Muscle of leg (tissue), 11 donors: ENCODE data around the gene REEP3. TPM values are rescaled to one million over a fixed set of nuclear protein-coding genes. Genes with fewer than 3 reads are reported as not detected.
A peak's percentile ranks its signal among the peaks of the same experiment; 100 is the strongest.
"Not testable (repeated sequence)": the region's sequence is repeated elsewhere in the genome, so short reads cannot be mapped to it uniquely, and the experiment has no call there.

ENCODE experiments used
- DNase-seq: peaks from one replicate; pipeline ENCODE4 v3.0.0; 2013
- H3K27ac ChIP-seq: one replicate; pipeline ENCODE4 v1.5.1; 2013; ENCODE audit warnings: mild to moderate bottlenecking, low read length, control low read depth
- H3K27me3 ChIP-seq: one replicate; pipeline ENCODE4 v1.6.1; 2013; ENCODE audit warnings: low read length; ENCODE audit not compliant: control insufficient read depth, insufficient read depth
- H3K36me3 ChIP-seq: one replicate; pipeline ENCODE4 v1.6.1; 2013; ENCODE audit warnings: low read length; ENCODE audit not compliant: control insufficient read depth, insufficient read depth
- H3K4me1 ChIP-seq: one replicate; pipeline ENCODE4 v1.6.1; 2013; ENCODE audit warnings: low read length; ENCODE audit not compliant: control insufficient read depth, insufficient read depth
- H3K4me3 ChIP-seq: one replicate; pipeline ENCODE4 v1.5.1; 2013; ENCODE audit warnings: low read length, control low read depth
- H3K9me3 ChIP-seq: replicated peaks from 2 replicates; pipeline ENCODE4 v1.6.1; 2013; ENCODE audit warnings: low read depth, low read length; ENCODE audit not compliant: control insufficient read depth
- WGBS: methylation state at CpG from one replicate; pipeline ENCODE4 v1.1.5; 2013; ENCODE audit warnings: missing lambda C conversion rate; ENCODE audit not compliant: insufficient coverage; 5-methylcytosine and 5-hydroxymethylcytosine counted together
- polyA plus RNA-seq, 8 donors: library from polyadenylated mRNA; unstranded; fragments of 120-200 nt; gene quantifications; one replicate each; pipeline versions ENCODE4 v1.2.1 to v1.2.3, GENCODE V29; 2013; ENCODE audit warnings: inconsistent platforms in 1 of 8, low replicate concordance in 1 of 8; ENCODE audit not compliant: insufficient read length in 8 of 8, insufficient read depth in 1 of 8
- total RNA-seq: library from RNA; stranded (reverse); fragments of 120-200 nt; gene quantifications from one replicate; pipeline ENCODE4 v1.2.4, GENCODE V29; 2013

Gene REEP3
- total and polyA plus RNA-seq, 9 donors: 14.1 to 22.1 (median 15.3) TPM

GRCh38 chr10:63489838-63490237 lies 31.4 kb upstream of the REEP3 start:
- no peaks in the 10 kb centered on the region for H3K36me3 ChIP-seq
- no peak overlapping the region for H3K27ac ChIP-seq
- H3K4me3 ChIP-seq: no peak overlapping the region
- peaks cover 5% of the 10 kb centered on the region for H3K9me3 ChIP-seq
- H3K4me1 ChIP-seq: peaks cover 6% of the 10 kb centered on the region
- no peak for DNase-seq
- H3K27me3 ChIP-seq: no peaks in the 10 kb centered on the region
- WGBS: 100% methylated on average over 2 of the region's 3 CpGs

- no CpG with 5 or more reads among the region's 8 CpGs for WGBS
- Histone ChIP-seq H3K36me3 (no peaks in the 10 kb centered on the region), H3K4me3 (no peak overlapping the region), H3K27ac (peak overlapping the region; percentile 64), H3K9me3 (peaks cover 5% of the 10 kb centered on the region), H3K4me1 (peaks cover 6% of the 10 kb centered on the region), H3K27me3 (no peaks in the 10 kb centered on the region)
- peak; percentile 95 for DNase-seq
Measured at GRCh38 chr10:63491588-63492316, 29.4 kb upstream of the REEP3 start.

GRCh38 chr10:63492317-63492690 lies 28.9 kb upstream of the REEP3 start:
- not testable (repeated sequence) for H3K27me3 ChIP-seq, H3K4me1 ChIP-seq, H3K9me3 ChIP-seq, H3K4me3 ChIP-seq, H3K36me3 ChIP-seq
- DNase-seq: peak; percentile 18
- peak overlapping the region; percentile 64 for H3K27ac ChIP-seq
- no CpG with 5 or more reads among the region's 6 CpGs for WGBS

GRCh38 chr10:63493004-63493403 lies 28.2 kb upstream of the REEP3 start:
- H3K4me3 ChIP-seq: no peak overlapping the region
- no peak for DNase-seq
- no peak overlapping the region for H3K27ac ChIP-seq
- no CpG with 5 or more reads among the region's 4 CpGs for WGBS
- H3K9me3 ChIP-seq: peaks cover 5% of the 10 kb centered on the region
- no peaks in the 10 kb centered on the region for H3K36me3 ChIP-seq
- peaks cover 6% of the 10 kb centered on the region for H3K4me1 ChIP-seq
- no peaks in the 10 kb centered on the region for H3K27me3 ChIP-seq

GRCh38 chr10:63494951-63495350 lies 26.2 kb upstream of the REEP3 start:
- no CpG with 5 or more reads among the region's 2 CpGs for WGBS
- peaks cover 2% of the 10 kb centered on the region for H3K9me3 ChIP-seq
- no peaks in the 10 kb centered on the region for H3K27me3 ChIP-seq
- no peak for DNase-seq
- no peak overlapping the region for H3K27ac ChIP-seq
- peaks cover 6% of the 10 kb centered on the region for H3K4me1 ChIP-seq
- H3K4me3 ChIP-seq: no peak overlapping the region
- no peaks in the 10 kb centered on the region for H3K36me3 ChIP-seq

GRCh38 chr10:63496561-63496960 lies 24.6 kb upstream of the REEP3 start:
- Histone ChIP-seq H3K4me1 (peaks cover 5% of the 10 kb centered on the region), H3K36me3 (peaks cover 2% of the 10 kb centered on the region), H3K9me3 (no peaks in the 10 kb centered on the region), H3K4me3 (no peak overlapping the region), H3K27ac (no peak overlapping the region), H3K27me3 (no peaks in the 10 kb centered on the region)
- WGBS: no CpG with 5 or more reads among the region's 1 CpG
- DNase-seq: no peak

GRCh38 chr10:63497321-63497720 lies 23.9 kb upstream of the REEP3 start:
- no peaks in the 10 kb centered on the region for H3K27me3 ChIP-seq
- no peaks in the 10 kb centered on the region for H3K4me1 ChIP-seq
- H3K27ac ChIP-seq: no peak overlapping the region
- DNase-seq: no peak
- no CpG with 5 or more reads among the region's 1 CpG for WGBS
- H3K4me3 ChIP-seq: no peak overlapping the region
- H3K36me3 ChIP-seq: peaks cover 2% of the 10 kb centered on the region
- H3K9me3 ChIP-seq: no peaks in the 10 kb centered on the region

- H3K36me3 ChIP-seq: peaks cover 2% of the 10 kb centered on the region
- H3K27ac ChIP-seq: no peak overlapping the region
- H3K9me3 ChIP-seq: no peaks in the 10 kb centered on the region
- no peaks in the 10 kb centered on the region for H3K27me3 ChIP-seq
- no CpG with 5 or more reads among the region's 1 CpG for WGBS
- peaks cover 1% of the 10 kb centered on the region for H3K4me1 ChIP-seq
- no peak for DNase-seq
- no peak overlapping the region for H3K4me3 ChIP-seq
Measured at GRCh38 chr10:63498665-63499064, 22.5 kb upstream of the REEP3 start.

GRCh38 chr10:63500551-63500950 lies 20.6 kb upstream of the REEP3 start:
- not testable (repeated sequence) for H3K27ac ChIP-seq, H3K27me3 ChIP-seq, H3K9me3 ChIP-seq, DNase-seq, H3K36me3 ChIP-seq, H3K4me3 ChIP-seq, H3K4me1 ChIP-seq
- 97% methylated on average over 4 of the region's 5 CpGs for WGBS

- no CpG with 5 or more reads among the region's 1 CpG for WGBS
- no peak for DNase-seq
- Histone ChIP-seq H3K36me3 (peaks cover 2% of the 10 kb centered on the region), H3K9me3 (no peaks in the 10 kb centered on the region), H3K4me3 (no peak overlapping the region), H3K27ac (no peak overlapping the region), H3K27me3 (no peaks in the 10 kb centered on the region), H3K4me1 (peaks cover 3% of the 10 kb centered on the region)
Measured at GRCh38 chr10:63501954-63502353, 19.2 kb upstream of the REEP3 start.

GRCh38 chr10:63502832-63503231 lies 18.4 kb upstream of the REEP3 start:
- peaks cover 2% of the 10 kb centered on the region for H3K36me3 ChIP-seq
- H3K27me3 ChIP-seq: no peaks in the 10 kb centered on the region
- peaks cover 3% of the 10 kb centered on the region for H3K4me1 ChIP-seq
- H3K4me3 ChIP-seq: no peak overlapping the region
- no CpG with 5 or more reads among the region's 1 CpG for WGBS
- DNase-seq: no peak
- no peaks in the 10 kb centered on the region for H3K9me3 ChIP-seq
- no peak overlapping the region for H3K27ac ChIP-seq
